Muscle of leg (tissue), 16 donors: ENCODE measurements around the gene SPCS3. TPM values are rescaled to one million over a fixed set of nuclear protein-coding genes. Genes with fewer than 3 reads are reported as not detected.
A peak's percentile ranks its signal among the peaks of the same experiment; 100 is the strongest.
"Not testable (repeated sequence)": the region's sequence is repeated elsewhere in the genome, so short reads cannot be mapped to it uniquely, and the experiment has no call there.

Source experiments
- DNase-seq: peaks from one replicate; pipeline ENCODE4 v3.0.0; 2013
- H3K27ac ChIP-seq: one replicate; pipeline ENCODE4 v1.5.1; 2013; ENCODE audit warnings: mild to moderate bottlenecking, low read length, control low read depth
- H3K27me3 ChIP-seq: one replicate; pipeline ENCODE4 v1.6.1; 2013; ENCODE audit warnings: low read length; ENCODE audit not compliant: control insufficient read depth, insufficient read depth
- H3K36me3 ChIP-seq: one replicate; pipeline ENCODE4 v1.6.1; 2013; ENCODE audit warnings: low read length; ENCODE audit not compliant: control insufficient read depth, insufficient read depth
- H3K4me1 ChIP-seq: one replicate; pipeline ENCODE4 v1.6.1; 2013; ENCODE audit warnings: low read length; ENCODE audit not compliant: control insufficient read depth, insufficient read depth
- H3K4me3 ChIP-seq: one replicate; pipeline ENCODE4 v1.5.1; 2013; ENCODE audit warnings: low read length, control low read depth
- H3K9me3 ChIP-seq: replicated peaks from 2 replicates; pipeline ENCODE4 v1.6.1; 2013; ENCODE audit warnings: low read depth, low read length; ENCODE audit not compliant: control insufficient read depth
- WGBS: methylation state at CpG from one replicate; pipeline ENCODE4 v1.1.5; 2013; ENCODE audit warnings: missing lambda C conversion rate; ENCODE audit not compliant: insufficient coverage; 5-methylcytosine and 5-hydroxymethylcytosine counted together
- long read RNA-seq, 11 donors: transcript quantifications; one replicate each; lab custom pipeline, GENCODE V29; 2026
- polyA plus RNA-seq, 8 donors: library from polyadenylated mRNA; unstranded; fragments of 120-200 nt; gene quantifications; one replicate each; pipeline versions ENCODE4 v1.2.1 to v1.2.3, GENCODE V29; 2013; ENCODE audit warnings: inconsistent platforms in 1 of 8, low replicate concordance in 1 of 8; ENCODE audit not compliant: insufficient read length in 8 of 8, insufficient read depth in 1 of 8
- total RNA-seq: library from RNA; stranded (reverse); fragments of 120-200 nt; gene quantifications from one replicate; pipeline ENCODE4 v1.2.4, GENCODE V29; 2013

SPCS3 gene
- total RNA-seq (44.8 TPM), polyA plus RNA-seq (10 to 100 TPM; 43.0 to 70.4 (median 55.7) TPM)
- long read RNA-seq, donor 1, full-length matches to known transcripts: 12 of 22 reads
- long read RNA-seq, donor 1, partial matches to known transcripts: 10 of 22 reads
- long read RNA-seq, donor 1, other reads (novel, unspliced or antisense): 0 of 22 reads
- long read RNA-seq, donor 2, full-length matches to known transcripts: 3 of 12 reads
- long read RNA-seq, donor 2, partial matches to known transcripts: 9 of 12 reads
- long read RNA-seq, donor 2, other reads (novel, unspliced or antisense): 0 of 12 reads
- long read RNA-seq, donor 3, full-length matches to known transcripts: 25 of 25 reads
- long read RNA-seq, donor 3, partial matches to known transcripts: 0 of 25 reads
- long read RNA-seq, donor 3, other reads (novel, unspliced or antisense): 0 of 25 reads
- long read RNA-seq, donor 4, full-length matches to known transcripts: 33 of 33 reads
- long read RNA-seq, donor 4, partial matches to known transcripts: 0 of 33 reads
- long read RNA-seq, donor 4, other reads (novel, unspliced or antisense): 0 of 33 reads
- long read RNA-seq, donor 5, full-length matches to known transcripts: 65 of 175 reads
- long read RNA-seq, donor 5, partial matches to known transcripts: 110 of 175 reads
- long read RNA-seq, donor 5, other reads (novel, unspliced or antisense): 0 of 175 reads
- long read RNA-seq, donor 6, full-length matches to known transcripts: 36 of 87 reads
- long read RNA-seq, donor 6, partial matches to known transcripts: 51 of 87 reads
- long read RNA-seq, donor 6, other reads (novel, unspliced or antisense): 0 of 87 reads
- long read RNA-seq, donor 7, full-length matches to known transcripts: 31 of 31 reads
- long read RNA-seq, donor 7, partial matches to known transcripts: 0 of 31 reads
- long read RNA-seq, donor 7, other reads (novel, unspliced or antisense): 0 of 31 reads
- long read RNA-seq, donor 8, full-length matches to known transcripts: 11 of 46 reads
- long read RNA-seq, donor 8, partial matches to known transcripts: 35 of 46 reads
- long read RNA-seq, donor 8, other reads (novel, unspliced or antisense): 0 of 46 reads
- long read RNA-seq, donor 9, full-length matches to known transcripts: 21 of 21 reads
- long read RNA-seq, donor 9, partial matches to known transcripts: 0 of 21 reads
- long read RNA-seq, donor 9, other reads (novel, unspliced or antisense): 0 of 21 reads
- long read RNA-seq, donor 10, full-length matches to known transcripts: 36 of 106 reads
- long read RNA-seq, donor 10, partial matches to known transcripts: 70 of 106 reads
- long read RNA-seq, donor 10, other reads (novel, unspliced or antisense): 0 of 106 reads
- long read RNA-seq, donor 11, full-length matches to known transcripts: 21 of 21 reads
- long read RNA-seq, donor 11, partial matches to known transcripts: 0 of 21 reads
- long read RNA-seq, donor 11, other reads (novel, unspliced or antisense): 0 of 21 reads

- DNase-seq: peak; percentile 99
- H3K36me3 ChIP-seq: no peaks in the 10 kb centered on the region
- no peaks in the 10 kb centered on the region for H3K9me3 ChIP-seq
- peak within 1 kb of the TSS; percentile 90 for H3K4me3 ChIP-seq
- H3K4me1 ChIP-seq: no peaks in the 10 kb centered on the region
- peak within 1 kb of the TSS; percentile 97 for H3K27ac ChIP-seq
- H3K27me3 ChIP-seq: no peaks in the 10 kb centered on the region
- WGBS: under 1% methylated on average over 74 of the region's 94 CpGs
Measured at GRCh38 chr4:176319704-176320339, at the start of gene SPCS3. Gene SPCS3 (plus strand): TSS chr4:176319966. CDS start chr4:176320077, 111 bp downstream.

GRCh38 chr4:176270669-176271068 lies 49.1 kb upstream of the SPCS3 start:
- DNase-seq: peak; percentile 78
- WGBS: 46% methylated on average over 1 of the region's 5 CpGs
- Histone ChIP-seq H3K27me3 (no peaks in the 10 kb centered on the region), H3K4me3 (no peak overlapping the region), H3K9me3 (no peaks in the 10 kb centered on the region), H3K4me1 (no peaks in the 10 kb centered on the region), H3K36me3 (no peaks in the 10 kb centered on the region), H3K27ac (peak overlapping the region; percentile 76)

- Histone ChIP-seq H3K4me3 (no peak overlapping the region), H3K27ac (no peak overlapping the region), H3K9me3 (no peaks in the 10 kb centered on the region), H3K36me3 (no peaks in the 10 kb centered on the region), H3K4me1 (no peaks in the 10 kb centered on the region), H3K27me3 (no peaks in the 10 kb centered on the region)
- no peak for DNase-seq
- whole genome bisulfite sequencing: no CpG with 5 or more reads among the region's 3 CpGs
Measured at GRCh38 chr4:176271749-176272148, 48.0 kb upstream of the SPCS3 start.

- H3K27me3 ChIP-seq: no peaks in the 10 kb centered on the region
- H3K4me3 ChIP-seq: no peak overlapping the region
- DNase-seq: no peak
- no peaks in the 10 kb centered on the region for H3K9me3 ChIP-seq
- H3K27ac ChIP-seq: no peak overlapping the region
- 43% methylated on average over 1 of the region's 3 CpGs for WGBS
- no peaks in the 10 kb centered on the region for H3K4me1 ChIP-seq
- no peaks in the 10 kb centered on the region for H3K36me3 ChIP-seq
Measured at GRCh38 chr4:176272799-176273198, 47.0 kb upstream of the SPCS3 start.

GRCh38 chr4:176273736-176274135 lies 46.0 kb upstream of the SPCS3 start:
- Histone ChIP-seq H3K36me3 (no peaks in the 10 kb centered on the region), H3K4me3 (no peak overlapping the region), H3K4me1 (no peaks in the 10 kb centered on the region), H3K27ac (no peak overlapping the region), H3K9me3 (no peaks in the 10 kb centered on the region), H3K27me3 (no peaks in the 10 kb centered on the region)
- no peak for DNase-seq
- WGBS: no CpG with 5 or more reads among the region's 4 CpGs

- no peaks in the 10 kb centered on the region for H3K4me1 ChIP-seq
- H3K36me3 ChIP-seq: no peaks in the 10 kb centered on the region
- H3K9me3 ChIP-seq: no peaks in the 10 kb centered on the region
- DNase-seq: peak; percentile 21
- H3K4me3 ChIP-seq: no peak overlapping the region
- no peak overlapping the region for H3K27ac ChIP-seq
- H3K27me3 ChIP-seq: no peaks in the 10 kb centered on the region
Measured at GRCh38 chr4:176274441-176274840, 45.3 kb upstream of the SPCS3 start.

- no peaks in the 10 kb centered on the region for H3K27me3 ChIP-seq
- H3K36me3 ChIP-seq: no peaks in the 10 kb centered on the region
- H3K4me3 ChIP-seq: no peak overlapping the region
- H3K4me1 ChIP-seq: no peaks in the 10 kb centered on the region
- H3K27ac ChIP-seq: no peak overlapping the region
- no peaks in the 10 kb centered on the region for H3K9me3 ChIP-seq
- WGBS: 82% methylated on average over 6 of the region's 8 CpGs
- DNase-seq: no peak
Measured at GRCh38 chr4:176276710-176277109, 43.1 kb upstream of the SPCS3 start.

- peak; percentile 51 for DNase-seq
- no peaks in the 10 kb centered on the region for H3K4me1 ChIP-seq
- H3K9me3 ChIP-seq: no peaks in the 10 kb centered on the region
- H3K27ac ChIP-seq: no peak overlapping the region
- H3K36me3 ChIP-seq: no peaks in the 10 kb centered on the region
- no peak overlapping the region for H3K4me3 ChIP-seq
- 79% methylated on average over 10 of the region's 13 CpGs for WGBS
- no peaks in the 10 kb centered on the region for H3K27me3 ChIP-seq
Measured at GRCh38 chr4:176277162-176277904, 42.4 kb upstream of the SPCS3 start.

- not testable (repeated sequence) for H3K27me3 ChIP-seq, H3K27ac ChIP-seq, DNase-seq, H3K9me3 ChIP-seq, H3K36me3 ChIP-seq, H3K4me1 ChIP-seq, H3K4me3 ChIP-seq
- WGBS: no CpG with 5 or more reads among the region's 1 CpG
Measured at GRCh38 chr4:176279560-176279959, 40.2 kb upstream of the SPCS3 start.
